Esophagus squamous epithelium (tissue), 4 donors: ENCODE results near the gene SOX1.

Source experiments
- CTCF ChIP-seq, 6 experiments: fragments of 450-650 bp in 4 of 6; fragments of 200-600 bp in 2 of 6; sonication (generic) in 2 of 6; IDR thresholded peaks; one replicate each; pipeline ENCODE4 v1.5.1; 2016 to 2019; ENCODE audit warnings: antibody characterized with exemption in 6 of 6, mild to moderate bottlenecking in 4 of 6, moderate library complexity in 4 of 6
- POLR2A ChIP-seq, 4 donors: fragments of 450-650 bp; IDR thresholded peaks; one replicate each; pipeline ENCODE4 v1.6.1; 2017; ENCODE audit warnings: antibody characterized with exemption in 4 of 4, mild to moderate bottlenecking in 4 of 4, moderate library complexity in 3 of 4

GRCh38 chr13:112113851-112114250 is 46.9 kb downstream of the SOX1 start:
- TF ChIP-seq CTCF (IDR thresholded peaks at IDR 0.05) (no peak), POLR2A (IDR thresholded peaks at IDR 0.05) (no peak)
